Prostate gland (tissue), 2 donors: ENCODE measurements around the gene LYPLA2. TPM values are rescaled to one million over a fixed set of nuclear protein-coding genes. Genes with fewer than 3 reads are reported as not detected.

Experiments used
- DNase-seq: peaks from one replicate; pipeline ENCODE4 v3.0.0-alpha.2; 2019; ENCODE audit warnings: low spot score
- H3K27ac ChIP-seq, 2 donors: fragments of 200-600 bp; sonication (generic); 2 replicates each; pipeline ENCODE4 v1.5.1; 2017 to 2019
- H3K27me3 ChIP-seq: fragments of 200-600 bp; sonication (generic); replicated peaks from 2 replicates; pipeline ENCODE4 v1.5.1; 2019; ENCODE audit not compliant: insufficient read depth
- H3K36me3 ChIP-seq, 2 donors: fragments of 200-600 bp; sonication (generic); 1 replicate in 1 of 2; 2 replicates in 1 of 2; pipeline versions ENCODE4 v1.5.1 to v1.8.1; 2017 to 2019
- H3K4me1 ChIP-seq: fragments of 200-600 bp; sonication (generic); replicated peaks from 2 replicates; pipeline ENCODE4 v1.5.1; 2019
- H3K4me3 ChIP-seq, 2 donors: fragments of 200-600 bp; sonication (generic); 2 replicates each; pipeline ENCODE4 v1.5.1; 2017 to 2019
- H3K9me3 ChIP-seq: fragments of 200-600 bp; sonication (generic); 2 replicates; pipeline ENCODE4 v1.5.1; 2017
- CTCF ChIP-seq, 4 experiments: fragments of 200-600 bp in 2 of 4; fragments of 450-650 bp in 2 of 4; sonication (generic) in 2 of 4; IDR thresholded peaks; 1 replicate in 3 of 4; 2 replicates in 1 of 4; pipeline ENCODE4 v1.5.1; 2016 to 2019; ENCODE audit warnings: antibody characterized with exemption in 4 of 4, mild to moderate bottlenecking in 2 of 4, moderate library complexity in 2 of 4
- POLR2A ChIP-seq: fragments of 450-650 bp; IDR thresholded peaks from one replicate; pipeline ENCODE4 v1.6.1; 2016; ENCODE audit warnings: antibody characterized with exemption, mild to moderate bottlenecking
- POLR2AphosphoS5 ChIP-seq: sonication (generic); formaldehyde crosslinking; IDR thresholded peaks from one replicate; pipeline ENCODE4 v1.6.1; 2017; ENCODE audit warnings: antibody characterized with exemption
- WGBS: methylation state at CpG from one replicate; pipeline ENCODE4 v1.1.5; 2018; 5-methylcytosine and 5-hydroxymethylcytosine counted together
- intact Hi-C: fragments of 100-400 bp; cut with DNase I; formaldehyde crosslinking; loops from one replicate; pipeline ENCODE4 v1.14.2; 2022
- total RNA-seq, 2 donors: library from RNA; depleted of rRNA; stranded (reverse); fragments of >200 nt; gene quantifications; one replicate each; pipeline ENCODE4 v1.1.0, GENCODE V29; 2016

The LYPLA2 gene
- 10 to 100 TPM; 53.6 to 57.7 TPM for total RNA-seq

- Histone ChIP-seq H3K4me3 (peak within 1 kb of the TSS; percentile 58 to 71), H3K4me1 (peaks cover 16% of the 10 kb centered on the region), H3K9me3 (no peaks in the 10 kb centered on the region), H3K36me3 (no peaks in the 10 kb centered on the region), H3K27me3 (no peaks in the 10 kb centered on the region), H3K27ac (peak within 1 kb of the TSS; percentile 69 to 82)
- TF ChIP-seq POLR2AphosphoS5 (peak; percentile 96), CTCF (IDR thresholded peaks at IDR 0.05) (peak in 1 of 4 experiments; percentile 21), POLR2A (peak; percentile 61)
- intact Hi-C loops = no loop called here
- WGBS = 1% methylated on average over 46 of the region's 47 CpGs
- DNase-seq = peak; percentile 95
Observed at GRCh38 chr1:23790696-23791515, at the start of gene LYPLA2. Gene LYPLA2 (plus strand): TSS chr1:23791145. CDS start chr1:23792683, 1,538 bp downstream.

- no peaks in the 10 kb centered on the region for H3K36me3 ChIP-seq
- intact Hi-C loops = loop anchor here (5.0 kb wide), 1 partner anchor 49 kb away; the partner anchor contains the start of gene RPL11
- H3K27ac ChIP-seq = no peak overlapping the region
- H3K4me1 ChIP-seq = peaks cover 4% of the 10 kb centered on the region
- no peak overlapping the region for H3K4me3 ChIP-seq
- WGBS = 81% methylated on average over 5 of the region's 5 CpGs
- TF ChIP-seq POLR2AphosphoS5 = no peak
- TF ChIP-seq CTCF (IDR thresholded peaks at IDR 0.05) = no peak
- no peaks in the 10 kb centered on the region for H3K9me3 ChIP-seq
- no peaks in the 10 kb centered on the region for H3K27me3 ChIP-seq
- DNase-seq = no peak
Observed at GRCh38 chr1:23741609-23742008, 49.3 kb upstream of the LYPLA2 start.

- WGBS = 13% methylated on average over 27 of the region's 28 CpGs
- H3K36me3 ChIP-seq = no peaks in the 10 kb centered on the region
- H3K9me3 ChIP-seq = no peaks in the 10 kb centered on the region
- TF ChIP-seq CTCF (IDR thresholded peaks at IDR 0.05) (no peak), POLR2AphosphoS5 (no peak), POLR2A (no peak)
- H3K27ac ChIP-seq = peak overlapping the region; percentile 88 to 89
- peak; percentile 17 for DNase-seq
- peaks cover 4% of the 10 kb centered on the region for H3K4me1 ChIP-seq
- H3K27me3 ChIP-seq = no peaks in the 10 kb centered on the region
- peak overlapping the region; percentile 88 to 92 for H3K4me3 ChIP-seq
- intact Hi-C loops = loop anchor here (5.0 kb wide), 1 partner anchor 50 kb away; the partner anchor contains the start of gene RPL11
Observed at GRCh38 chr1:23742670-23743286, 48.2 kb upstream of the LYPLA2 start.

GRCh38 chr1:23743287-23744152 lies 47.4 kb upstream of the LYPLA2 start, which contains the start of gene ELOA:
Gene ELOA (plus strand): TSS chr1:23743471. CDS start chr1:23743504, 33 bp downstream.
- DNase-seq = peak; percentile 57
- under 1% methylated on average over 108 of the region's 119 CpGs for WGBS
- Histone ChIP-seq H3K36me3 (no peaks in the 10 kb centered on the region), H3K27ac (peak within 1 kb of the TSS; percentile 88 to 89), H3K4me3 (peak within 1 kb of the TSS; percentile 88 to 92), H3K9me3 (no peaks in the 10 kb centered on the region), H3K4me1 (peaks cover 5% of the 10 kb centered on the region), H3K27me3 (no peaks in the 10 kb centered on the region)
- intact Hi-C loops = loop anchor here (5.0 kb wide), 1 partner anchor 51 kb away; the partner anchor contains the start of gene RPL11
- TF ChIP-seq POLR2A = peak; percentile 64
- peak in 1 of 4 experiments; percentile 11 for TF ChIP-seq CTCF (IDR thresholded peaks at IDR 0.05)
- TF ChIP-seq POLR2AphosphoS5 = peak; percentile 64
